ENCODE measurements around the gene ZBTB42.

Gene ZBTB42

GRCh38 chr14:104800771-104801519 is at the start of gene ZBTB42:
TSS of gene ZBTB42 (plus strand) at chr14:104801101. CDS start at chr14:104801198, 97 bp downstream.
- Histone ChIP-seq H4K20me1 (peaks cover 42% of the 10 kb centered on the region), H3K4me1 (peaks cover 91% of the 10 kb centered on the region), H3K4me2 (peak within 1 kb of the TSS; percentile 98), H3K9ac (peak within 1 kb of the TSS; percentile 76), H3K36me3 (no peaks in the 10 kb centered on the region), H3K4me3 (peak within 1 kb of the TSS; percentile 76), H3K27ac (peak within 1 kb of the TSS; percentile 78), H3K9me3 (no peaks in the 10 kb centered on the region), H3K27me3 (peaks cover 24% of the 10 kb centered on the region; the same call in 1 of the 2 replicates)
- no peak for TF ChIP-seq Cebpa-rat (IDR thresholded peaks at IDR 0.05)

- no peak for TF ChIP-seq Cebpa-rat (IDR thresholded peaks at IDR 0.05)
- Histone ChIP-seq H3K4me3 (peak overlapping the region; percentile 91), H3K9ac (peak overlapping the region; percentile 88), H3K4me2 (peak overlapping the region; percentile 93), H3K9me3 (peaks cover 21% of the 10 kb centered on the region; the same call in 1 of the 2 replicates), H3K27me3 (no peaks in the 10 kb centered on the region), H3K36me3 (peaks cover 25% of the 10 kb centered on the region), H3K4me1 (peaks cover 59% of the 10 kb centered on the region), H3K27ac (peak overlapping the region; percentile 94), H4K20me1 (peaks cover 37% of the 10 kb centered on the region)
These were observed 49.1 kb upstream of the ZBTB42 start for GRCh38 chr14:104751539-104752422.

DNA sequence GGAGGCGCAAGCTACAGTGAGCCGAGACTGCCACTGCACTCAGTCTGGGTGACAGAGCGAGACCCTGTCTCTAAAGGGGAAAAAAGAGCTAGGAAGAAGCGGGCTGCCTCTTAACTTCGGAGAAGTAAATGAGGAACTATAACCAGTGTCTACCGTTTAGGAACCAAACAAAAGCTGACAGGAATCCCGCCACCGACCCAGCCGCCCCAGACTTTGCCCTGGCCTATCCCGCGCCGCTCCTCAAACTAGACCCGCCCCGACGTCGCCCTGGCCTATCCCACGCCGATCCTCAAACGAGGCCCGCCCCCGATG is 48.5 kb upstream of the ZBTB42 start:
- peak overlapping the region; percentile 93 for H3K4me2 ChIP-seq
- peaks cover 65% of the 10 kb centered on the region for H3K4me1 ChIP-seq
- peak overlapping the region; percentile 91 for H3K4me3 ChIP-seq
- H3K36me3 ChIP-seq = peaks cover 31% of the 10 kb centered on the region
- peaks cover 21% of the 10 kb centered on the region; the same call in 1 of the 2 replicates for H3K9me3 ChIP-seq
- no peak for TF ChIP-seq Cebpa-rat (IDR thresholded peaks at IDR 0.05)
- peak overlapping the region; percentile 88 for H3K9ac ChIP-seq
- peaks cover 43% of the 10 kb centered on the region for H4K20me1 ChIP-seq
- H3K27me3 ChIP-seq = no peaks in the 10 kb centered on the region
- peak overlapping the region; percentile 94 for H3K27ac ChIP-seq

DNA sequence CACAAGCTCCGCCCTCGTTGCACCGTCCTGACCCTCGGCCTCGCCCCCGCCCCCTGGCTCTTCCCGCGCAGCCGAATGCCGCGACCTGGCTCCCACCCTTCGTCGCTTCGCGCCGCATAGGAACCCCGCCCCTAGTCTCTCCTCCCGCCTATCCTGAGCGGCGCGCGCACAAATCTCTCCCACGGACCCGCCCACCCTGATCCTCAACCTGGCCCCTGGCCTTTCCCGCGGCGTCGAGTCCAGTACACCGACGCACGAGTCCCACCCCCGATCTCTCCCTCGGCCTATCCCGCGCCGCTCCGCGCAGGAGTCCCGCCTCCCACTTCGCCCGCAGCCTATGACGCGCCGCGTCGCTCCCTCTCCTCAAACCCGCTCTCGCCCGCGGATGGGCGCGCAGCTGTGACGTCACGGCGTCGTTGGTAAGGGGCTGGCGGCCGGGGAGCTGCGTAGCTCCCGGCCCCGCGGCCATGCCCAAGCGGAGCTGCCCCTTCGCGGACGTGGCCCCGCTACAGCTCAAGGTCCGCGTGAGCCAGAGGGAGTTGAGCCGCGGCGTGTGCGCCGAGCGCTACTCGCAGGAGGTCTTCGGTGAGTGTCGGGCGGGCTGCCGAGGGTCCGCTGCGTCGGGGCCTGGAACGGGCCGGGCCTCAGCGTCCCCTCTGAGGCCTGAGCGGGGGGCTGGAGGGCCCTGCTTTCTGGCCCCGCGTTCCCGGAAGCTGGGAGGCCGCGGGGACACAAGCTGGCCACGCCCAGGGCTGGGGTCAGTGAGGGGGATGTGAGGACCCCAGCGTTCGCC is 48.0 kb upstream of the ZBTB42 start, which contains the start of gene SIVA1:
Gene SIVA1, plus strand, starts transcription at position 413 of the 793 bp plus-strand sequence. Its CDS starts 55 bp downstream, at position 468.
- TF ChIP-seq Cebpa-rat (IDR thresholded peaks at IDR 0.05) = no peak
- peaks cover 69% of the 10 kb centered on the region for H3K4me1 ChIP-seq
- H3K4me2 ChIP-seq = peak within 1 kb of the TSS; percentile 100
- H4K20me1 ChIP-seq = peaks cover 49% of the 10 kb centered on the region
- no peaks in the 10 kb centered on the region for H3K27me3 ChIP-seq
- peaks cover 37% of the 10 kb centered on the region for H3K36me3 ChIP-seq
- H3K4me3 ChIP-seq = peak within 1 kb of the TSS; percentile 91
- peak within 1 kb of the TSS; percentile 96 for H3K9ac ChIP-seq
- peaks cover 21% of the 10 kb centered on the region; the same call in 1 of the 2 replicates for H3K9me3 ChIP-seq
- H3K27ac ChIP-seq = peak within 1 kb of the TSS; percentile 95

- TF ChIP-seq Cebpa-rat (IDR thresholded peaks at IDR 0.05) = no peak
- peaks cover 63% of the 10 kb centered on the region for H3K4me1 ChIP-seq
- peak overlapping the region; percentile 100 for H3K4me2 ChIP-seq
- H3K9ac ChIP-seq = peak overlapping the region; percentile 96
- H3K36me3 ChIP-seq = peaks cover 44% of the 10 kb centered on the region
- peak overlapping the region; percentile 91 for H3K4me3 ChIP-seq
- H3K27ac ChIP-seq = peak overlapping the region; percentile 95
- peaks cover 21% of the 10 kb centered on the region; the same call in 1 of the 2 replicates for H3K9me3 ChIP-seq
- peaks cover 56% of the 10 kb centered on the region for H4K20me1 ChIP-seq
- no peaks in the 10 kb centered on the region for H3K27me3 ChIP-seq
These were observed 47.2 kb upstream of the ZBTB42 start for GRCh38 chr14:104753528-104754212.

- H3K4me1 ChIP-seq = peaks cover 56% of the 10 kb centered on the region
- TF ChIP-seq Cebpa-rat (IDR thresholded peaks at IDR 0.05) = no peak
- peak overlapping the region; percentile 100 for H3K4me2 ChIP-seq
- H3K27ac ChIP-seq = peak overlapping the region; percentile 95
- peaks cover 51% of the 10 kb centered on the region for H3K36me3 ChIP-seq
- no peaks in the 10 kb centered on the region for H3K27me3 ChIP-seq
- peak overlapping the region; percentile 96 for H3K9ac ChIP-seq
- H3K9me3 ChIP-seq = peaks cover 21% of the 10 kb centered on the region; the same call in 1 of the 2 replicates
- peaks cover 63% of the 10 kb centered on the region for H4K20me1 ChIP-seq
- H3K4me3 ChIP-seq = peak overlapping the region; percentile 91
These were observed 46.6 kb upstream of the ZBTB42 start for GRCh38 chr14:104754213-104754851.

GRCh38 chr14:104755621-104756020 is 45.3 kb upstream of the ZBTB42 start:
- Histone ChIP-seq H3K27ac (no peak overlapping the region), H4K20me1 (peaks cover 74% of the 10 kb centered on the region), H3K9me3 (peaks cover 9% of the 10 kb centered on the region; the same call in 1 of the 2 replicates), H3K4me1 (peaks cover 53% of the 10 kb centered on the region), H3K9ac (peak overlapping the region; percentile 96), H3K27me3 (no peaks in the 10 kb centered on the region), H3K4me2 (peak overlapping the region; percentile 100; the same call in 1 of the 2 replicates), H3K4me3 (no peak overlapping the region), H3K36me3 (peaks cover 64% of the 10 kb centered on the region)
- no peak for TF ChIP-seq Cebpa-rat (IDR thresholded peaks at IDR 0.05)

DNA sequence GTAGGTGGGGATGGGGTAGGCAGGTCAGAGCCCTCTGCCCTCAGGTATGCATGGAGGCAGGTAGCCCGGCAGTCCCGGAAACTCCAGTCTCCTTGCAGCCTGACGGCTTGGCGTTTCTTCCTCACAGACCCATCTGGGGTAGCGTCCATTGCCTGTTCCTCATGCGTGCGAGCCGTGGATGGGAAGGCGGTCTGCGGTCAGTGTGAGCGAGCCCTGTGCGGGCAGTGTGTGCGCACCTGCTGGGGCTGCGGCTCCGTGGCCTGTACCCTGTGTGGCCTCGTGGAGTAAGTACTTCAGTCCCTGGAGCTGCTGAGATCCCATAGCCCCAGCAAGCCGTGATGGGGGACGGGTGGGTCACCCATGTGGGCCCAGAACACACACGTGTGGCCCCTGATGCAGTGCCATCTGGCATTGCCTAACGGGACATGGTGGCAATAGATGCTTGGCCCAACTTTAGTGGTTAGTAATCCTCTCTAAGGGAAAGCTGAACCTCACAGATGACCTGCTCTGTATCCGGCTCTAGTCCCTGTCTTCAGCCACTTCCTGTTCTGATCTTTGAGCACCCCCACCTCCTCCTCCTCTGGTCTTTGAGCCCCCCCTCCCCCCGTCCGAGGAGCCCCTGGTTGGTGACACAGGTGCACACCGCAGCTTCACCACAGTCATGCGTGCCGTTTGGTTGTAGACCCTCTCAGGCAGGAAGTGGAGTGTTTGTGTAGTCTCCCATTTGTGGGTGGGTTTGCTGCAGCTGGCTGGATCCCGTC is 44.2 kb upstream of the ZBTB42 start:
- Histone ChIP-seq H3K4me3 (no peak overlapping the region), H3K36me3 (peaks cover 74% of the 10 kb centered on the region), H3K27me3 (no peaks in the 10 kb centered on the region), H3K9ac (peak overlapping the region; percentile 41; the same call in 1 of the 2 replicates), H3K4me1 (peaks cover 48% of the 10 kb centered on the region), H3K9me3 (no peaks in the 10 kb centered on the region), H4K20me1 (peaks cover 85% of the 10 kb centered on the region), H3K27ac (peak overlapping the region; percentile 56; the same call in 1 of the 2 replicates), H3K4me2 (peak overlapping the region; percentile 46)
- TF ChIP-seq Cebpa-rat (IDR thresholded peaks at IDR 0.05) = no peak
